ENCODE data around the gene DAND5.

DAND5 gene

DNA sequence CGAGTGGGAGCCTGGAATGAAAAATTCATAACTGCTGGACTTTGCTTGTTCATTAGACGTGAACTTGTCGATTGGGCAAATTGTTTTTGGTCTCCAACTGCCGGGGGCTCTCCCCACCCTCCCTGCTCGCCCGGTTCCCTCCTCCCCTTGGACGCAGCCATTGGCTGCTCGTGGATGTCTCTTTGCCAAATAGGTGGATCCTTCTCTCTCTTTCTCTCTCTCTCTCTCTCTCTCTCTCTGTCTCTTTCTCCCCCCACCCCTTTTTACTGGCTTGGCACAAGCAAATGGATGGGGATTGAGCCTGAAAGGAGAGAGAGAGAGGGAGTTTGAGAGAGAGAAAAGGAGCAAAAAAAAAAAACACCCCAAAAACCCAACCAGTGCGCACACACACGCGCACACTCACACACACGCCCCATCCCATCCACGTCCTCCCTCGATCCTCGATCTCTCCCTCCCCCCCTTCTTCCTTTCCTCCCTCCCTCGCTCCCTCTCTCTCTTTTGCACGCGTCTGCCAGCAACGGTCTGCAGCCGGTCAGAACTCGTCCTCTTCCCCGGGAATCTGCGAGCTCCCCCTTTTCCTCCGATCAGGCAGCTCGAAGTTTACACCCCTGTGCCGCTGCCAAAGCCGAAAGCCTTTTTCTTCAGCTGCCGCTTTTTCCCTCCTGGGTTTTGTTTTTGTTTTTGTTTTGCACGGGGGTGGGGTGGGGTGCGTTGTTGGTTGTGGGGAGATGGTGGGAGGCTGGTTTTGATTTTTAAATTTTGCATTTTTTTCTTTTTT, 53.7 kb downstream of the DAND5 start:
- Histone ChIP-seq H3K27ac (ENCODE audit: insufficient read depth in 1 of 2, low read depth in 1 of 2, low read length in 2 of 2, poor library complexity in 1 of 2, severe bottlenecking in 2 of 2) (peak overlapping the region; percentile 46 to 83), H3K4me3 (ENCODE audit: control insufficient read depth in 1 of 7, extremely low read depth in 1 of 7, insufficient read depth in 4 of 7, low read depth in 2 of 7, low read length in 6 of 7) (peak overlapping the region in 5 of 7 experiments; percentile 63 to 83 (median 72)), H3K4me1 (ENCODE audit: control extremely low read depth in 1 of 4, control insufficient read depth in 4 of 4, insufficient read depth in 4 of 4, low read length in 3 of 4) (peaks cover 0 to 40% (median 18%) of the 10 kb centered on the region in 4 experiments), H3K36me3 (ENCODE audit: control insufficient read depth in 4 of 4, insufficient read depth in 4 of 4, low read length in 3 of 4) (peaks cover 0 to 16% (median 8%) of the 10 kb centered on the region in 4 experiments), H3K9me3 (ENCODE audit: control extremely low read depth in 1 of 5, control insufficient read depth in 4 of 5, insufficient read depth in 2 of 5, low read depth in 1 of 5, low read length in 4 of 5) (no peaks in the 10 kb centered on the region), H3K27me3 (replicated peaks in 2 of 5; ENCODE audit: control insufficient read depth in 4 of 5, insufficient read depth in 5 of 5, low read length in 4 of 5) (peaks cover 2 to 54% (median 7%) of the 10 kb centered on the region in 5 experiments)
- 0% methylated on average over 18 of the region's 30 CpGs for WGBS (ENCODE audit: insufficient coverage)
- POLR2A ChIA-PET = interaction anchor here (1.2 to 1.4 kb wide), 2 partner anchors 9 to 13 kb away, joined by 4 to 7 read pairs; no protein-coding TSS in a partner anchor
- peak; percentile 73 to 84 (median 73) for DNase-seq
- CTCF ChIA-PET = interaction anchor here (0.7 to 3.3 kb wide), 11 partner anchors 9 to 71 kb away, joined by 3 to 18 read pairs (median 6); no protein-coding TSS in a partner anchor

DNA sequence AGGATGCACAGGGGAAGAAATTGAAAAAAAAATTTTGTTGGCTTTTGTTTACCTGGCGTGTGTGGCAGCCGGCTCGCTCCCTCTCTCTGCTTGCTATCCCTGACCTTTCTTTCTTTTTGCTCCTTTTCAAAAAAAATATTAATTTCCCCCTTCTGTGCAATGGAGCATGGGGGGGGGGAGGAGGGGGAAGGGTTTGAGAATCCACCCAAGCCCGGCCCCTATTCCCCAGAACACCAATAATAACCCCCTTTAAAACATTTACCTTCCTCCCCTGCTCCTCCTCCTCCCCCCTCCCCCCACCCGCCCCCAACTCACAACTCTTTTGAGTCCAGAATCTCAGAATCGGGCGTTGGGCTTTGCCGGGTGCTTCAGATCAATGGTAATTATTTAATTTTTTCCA, 54.3 kb downstream of the DAND5 start:
- Histone ChIP-seq H3K27me3 (replicated peaks in 2 of 5; ENCODE audit: control insufficient read depth in 4 of 5, insufficient read depth in 5 of 5, low read length in 4 of 5) (peaks cover 2 to 52% (median 7%) of the 10 kb centered on the region in 5 experiments), H3K27ac (ENCODE audit: insufficient read depth in 1 of 2, low read depth in 1 of 2, low read length in 2 of 2, poor library complexity in 1 of 2, severe bottlenecking in 2 of 2) (no peak overlapping the region), H3K9me3 (ENCODE audit: control extremely low read depth in 1 of 5, control insufficient read depth in 4 of 5, insufficient read depth in 2 of 5, low read depth in 1 of 5, low read length in 4 of 5) (no peaks in the 10 kb centered on the region), H3K36me3 (ENCODE audit: control insufficient read depth in 4 of 4, insufficient read depth in 4 of 4, low read length in 3 of 4) (peaks cover 0 to 22% (median 8%) of the 10 kb centered on the region in 4 experiments), H3K4me1 (ENCODE audit: control extremely low read depth in 1 of 4, control insufficient read depth in 4 of 4, insufficient read depth in 4 of 4, low read length in 3 of 4) (peaks cover 0 to 40% (median 18%) of the 10 kb centered on the region in 4 experiments), H3K4me3 (ENCODE audit: control insufficient read depth in 1 of 7, extremely low read depth in 1 of 7, insufficient read depth in 4 of 7, low read depth in 2 of 7, low read length in 6 of 7) (peak overlapping the region in 4 of 7 experiments; percentile 63 to 83 (median 77))
- POLR2A ChIA-PET = interaction anchor here (1.4 kb wide), 1 partner anchor 10 kb away, joined by 7 read pairs; no protein-coding TSS in a partner anchor
- WGBS (ENCODE audit: insufficient coverage) = no CpG with 5 or more reads among the region's 8 CpGs
- no peak for DNase-seq
- CTCF ChIA-PET = interaction anchor here (0.7 to 3.3 kb wide), 7 partner anchors 10 to 59 kb away, joined by 3 to 18 read pairs (median 5); no protein-coding TSS in a partner anchor
